ENCODE measurements around the gene RSBN1. TPM values are rescaled to one million over a fixed set of nuclear protein-coding genes. Genes with fewer than 3 reads are reported as not detected.
A peak's percentile ranks its signal among the peaks of the same experiment; 100 is the strongest.

Gene RSBN1
- total and polyA plus RNA-seq, 2 experiments from 2014 or later: 12.8 to 20.3 TPM

GRCh38 chr1:113846391-113847035 lies 34.2 kb upstream of the RSBN1 start:
- Histone ChIP-seq H3K79me2 (no peaks in the 10 kb centered on the region), H3K4me1 (ENCODE audit: insufficient read depth) (no peaks in the 10 kb centered on the region), H3K27me3 (no peaks in the 10 kb centered on the region), H3K4me3 (no peak overlapping the region), H3K9me3 (ENCODE audit: low read depth) (no peaks in the 10 kb centered on the region), H3K36me3 (replicated peaks; ENCODE audit: insufficient read depth, low read depth) (no peaks in the 10 kb centered on the region), H3K9me2 (replicated peaks; ENCODE audit: insufficient read depth) (no peaks in the 10 kb centered on the region), H3K4me2 (no peak overlapping the region), H4K20me1 (ENCODE audit: insufficient read depth, poor library complexity, severe bottlenecking) (no peaks in the 10 kb centered on the region), H3K27ac (no peak overlapping the region), H2AFZ (no peak overlapping the region)
- 69% methylated on average over 2 of the region's 2 CpGs for WGBS (ENCODE audit: low lambda C conversion rate, missing lambda C conversion rate)
- TF ChIP-seq CTCF (IDR thresholded peaks at IDR 0.05; ENCODE audit: poor library complexity): no peak
- TF ChIP-seq EZH2 (IDR thresholded peaks at IDR 0.05; ENCODE audit: borderline replicate concordance): no peak
- TF ChIP-seq EZH2phosphoT487 (IDR thresholded peaks at IDR 0.05; ENCODE audit: low read depth, severe bottlenecking, unreplicated experiment): no peak
- DNase-seq (ENCODE audit: low spot score): no peak

GRCh38 chr1:113836534-113836933 lies 24.3 kb upstream of the RSBN1 start:
- 100% methylated on average over 1 of the region's 1 CpG for WGBS (ENCODE audit: low lambda C conversion rate, missing lambda C conversion rate)
- no peak for TF ChIP-seq EZH2phosphoT487 (IDR thresholded peaks at IDR 0.05; ENCODE audit: low read depth, severe bottlenecking, unreplicated experiment)
- no peak for TF ChIP-seq EZH2 (IDR thresholded peaks at IDR 0.05; ENCODE audit: borderline replicate concordance)
- TF ChIP-seq CTCF (IDR thresholded peaks at IDR 0.05; ENCODE audit: poor library complexity): no peak

GRCh38 chr1:113835686-113836290 lies 23.5 kb upstream of the RSBN1 start:
- H3K27me3 ChIP-seq: peaks cover 6% of the 10 kb centered on the region
- no peaks in the 10 kb centered on the region for H3K79me2 ChIP-seq
- no peak overlapping the region for H2AFZ ChIP-seq
- no peak overlapping the region for H3K4me3 ChIP-seq
- no peak overlapping the region for H3K4me2 ChIP-seq
- no peaks in the 10 kb centered on the region for H4K20me1 ChIP-seq (ENCODE audit: insufficient read depth, poor library complexity, severe bottlenecking)
- peak; percentile 68 for DNase-seq (ENCODE audit: low spot score)
- no peaks in the 10 kb centered on the region for H3K9me2 ChIP-seq (replicated peaks; ENCODE audit: insufficient read depth)
- H3K9me3 ChIP-seq (ENCODE audit: low read depth): no peaks in the 10 kb centered on the region
- no peak overlapping the region for H3K27ac ChIP-seq
- 28% methylated on average over 4 of the region's 4 CpGs for WGBS (ENCODE audit: low lambda C conversion rate, missing lambda C conversion rate)
- H3K36me3 ChIP-seq (replicated peaks; ENCODE audit: insufficient read depth, low read depth): no peaks in the 10 kb centered on the region
- no peaks in the 10 kb centered on the region for H3K4me1 ChIP-seq (ENCODE audit: insufficient read depth)
- no peak for TF ChIP-seq EZH2 (IDR thresholded peaks at IDR 0.05; ENCODE audit: borderline replicate concordance)
- TF ChIP-seq CTCF (IDR thresholded peaks at IDR 0.05; ENCODE audit: poor library complexity): peak; percentile 71

More at GRCh38 chr1:113836534-113836933, 24.3 kb upstream of the RSBN1 start:
- no peak for DNase-seq (ENCODE audit: low spot score)
- peaks cover 6% of the 10 kb centered on the region for H3K27me3 ChIP-seq
- no peak overlapping the region for H3K27ac ChIP-seq
- H3K4me2 ChIP-seq: no peak overlapping the region
- no peaks in the 10 kb centered on the region for H3K9me2 ChIP-seq (replicated peaks; ENCODE audit: insufficient read depth)
- H3K9me3 ChIP-seq (ENCODE audit: low read depth): no peaks in the 10 kb centered on the region
- H3K4me1 ChIP-seq (ENCODE audit: insufficient read depth): no peaks in the 10 kb centered on the region
- H3K79me2 ChIP-seq: no peaks in the 10 kb centered on the region
- H2AFZ ChIP-seq: no peak overlapping the region
- H4K20me1 ChIP-seq (ENCODE audit: insufficient read depth, poor library complexity, severe bottlenecking): no peaks in the 10 kb centered on the region
- no peak overlapping the region for H3K4me3 ChIP-seq
- H3K36me3 ChIP-seq (replicated peaks; ENCODE audit: insufficient read depth, low read depth): no peaks in the 10 kb centered on the region

Measured in hepatocyte (in vitro differentiated cells).